CD4-positive, alpha-beta T cell treated with Interleukin-6 at 100 ng/mL for 8 hours (primary cell): ENCODE data around the gene DNAJC15.
"Not testable (repeated sequence)": the region's sequence is repeated elsewhere in the genome, so short reads cannot be mapped to it uniquely, and the experiment has no call there.

ENCODE experiments used
- DNase-seq: peaks from one replicate; pipeline ENCODE4 v3.0.0-alpha.2; 2020; ENCODE audit warnings: mixed read lengths, low spot score

Gene DNAJC15

DNA sequence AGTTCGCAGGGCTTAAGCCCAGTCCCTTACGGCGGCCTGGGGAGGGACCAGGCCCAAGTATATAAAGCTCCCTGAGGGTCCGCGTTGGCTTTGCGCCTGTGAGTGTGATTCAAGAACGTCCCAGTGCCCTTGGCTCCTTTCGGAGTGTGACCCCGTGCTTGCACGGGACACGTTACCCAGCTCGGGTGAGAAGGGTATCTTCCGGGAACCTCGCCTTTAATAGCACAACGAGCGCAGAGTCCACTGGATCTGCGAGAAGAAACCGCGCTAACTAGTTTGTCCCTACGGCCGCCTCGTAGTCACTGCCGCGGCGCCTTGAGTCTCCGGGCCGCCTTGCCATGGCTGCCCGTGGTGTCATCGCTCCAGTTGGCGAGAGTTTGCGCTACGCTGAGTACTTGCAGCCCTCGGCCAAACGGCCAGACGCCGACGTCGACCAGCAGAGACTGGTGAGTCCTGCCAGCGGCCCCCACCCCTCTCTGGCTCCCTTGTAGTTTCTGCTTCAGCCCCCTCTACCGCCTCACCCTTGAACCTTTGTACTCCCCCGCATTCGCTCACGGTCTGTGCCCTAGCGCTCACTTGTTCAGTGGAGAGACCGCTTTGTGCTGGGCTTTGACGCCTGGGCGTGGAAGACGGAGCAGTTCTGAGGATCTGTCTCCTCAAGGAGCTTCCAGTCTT lies at the start of gene DNAJC15:
Gene DNAJC15 (plus strand): TSS at position 298 of the 675 bp plus-strand sequence. CDS start 41 bp downstream, at position 339.
- peak; percentile 74 for DNase-seq

DNA sequence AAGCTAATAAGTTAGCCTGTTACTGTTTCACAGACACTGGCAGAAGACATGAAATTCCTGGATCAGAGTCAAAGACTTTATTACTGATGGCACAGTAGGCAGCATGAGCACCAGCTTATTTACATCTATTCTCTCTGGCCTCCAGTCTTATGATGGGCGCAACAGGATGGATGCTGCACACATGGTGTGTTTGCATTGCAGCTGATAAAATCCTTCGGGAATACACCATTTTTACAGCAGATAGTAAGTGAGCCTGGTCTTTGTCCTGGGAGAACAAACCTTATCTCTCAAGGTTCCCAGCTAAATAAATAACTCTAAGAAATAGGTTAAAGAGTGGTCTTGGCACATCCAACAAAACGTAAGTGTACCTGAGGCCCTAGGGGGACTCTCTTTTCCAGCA lies 47.3 kb upstream of the DNAJC15 start:
- no peak for DNase-seq

DNA sequence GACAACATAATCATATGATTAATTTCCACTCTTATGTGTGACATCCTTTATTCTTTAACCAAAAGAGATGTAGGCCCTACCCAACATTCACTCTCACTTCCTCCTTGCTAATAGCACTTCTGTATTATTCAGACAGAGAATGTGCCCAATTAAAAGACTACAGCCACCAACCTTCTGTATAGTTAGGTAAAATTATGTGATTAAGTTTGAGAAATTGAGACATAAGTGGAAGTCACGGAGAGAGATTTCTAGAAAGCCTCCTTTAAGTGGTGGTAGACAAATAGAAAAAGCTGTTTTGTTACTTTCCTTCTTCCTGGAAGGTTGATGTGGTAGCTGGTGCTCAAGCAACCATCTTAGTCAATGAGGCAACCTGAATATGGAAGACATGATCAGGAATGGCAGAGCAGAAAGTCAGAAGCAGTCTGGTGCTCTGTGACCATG lies 46.1 kb upstream of the DNAJC15 start:
- no peak for DNase-seq

DNA sequence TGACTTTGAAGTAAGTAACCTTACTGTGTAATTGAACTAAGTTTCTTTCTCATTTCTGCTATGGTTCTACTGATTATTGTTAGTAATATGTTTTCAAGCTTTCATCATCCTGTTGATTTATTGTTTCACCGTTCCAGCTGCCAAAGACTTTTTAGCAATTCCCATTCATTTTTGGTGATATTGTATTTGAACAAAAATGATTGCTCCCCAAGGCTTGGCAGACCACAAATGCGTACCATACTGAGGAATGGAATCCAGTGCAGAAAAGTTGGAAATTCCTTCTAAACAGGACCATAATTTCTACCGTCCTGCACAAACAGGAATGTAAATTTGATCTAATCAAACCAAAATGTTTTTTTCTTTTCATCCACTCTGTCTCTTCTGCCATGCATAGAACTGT lies 42.1 kb upstream of the DNAJC15 start:
- no peak for DNase-seq

DNA sequence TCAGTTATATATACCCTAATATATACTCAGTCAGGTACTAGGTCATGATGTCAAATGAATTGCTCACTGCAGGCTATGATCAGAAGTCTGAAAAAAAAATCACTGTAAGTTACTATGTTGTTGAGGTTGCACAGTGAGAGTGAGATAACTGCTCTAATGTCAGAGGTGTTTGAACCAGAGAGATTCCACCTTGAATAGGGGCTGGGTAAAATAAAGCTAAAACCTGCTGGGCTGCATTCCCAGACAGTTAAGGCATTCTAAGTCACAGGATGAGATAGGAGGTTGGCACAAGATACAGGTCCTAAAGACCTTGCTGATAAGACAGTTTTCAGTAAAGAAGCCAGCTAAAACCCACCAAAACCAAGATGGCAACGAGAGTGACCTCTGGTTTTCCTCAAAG lies 41.5 kb upstream of the DNAJC15 start:
- DNase-seq: no peak

DNA sequence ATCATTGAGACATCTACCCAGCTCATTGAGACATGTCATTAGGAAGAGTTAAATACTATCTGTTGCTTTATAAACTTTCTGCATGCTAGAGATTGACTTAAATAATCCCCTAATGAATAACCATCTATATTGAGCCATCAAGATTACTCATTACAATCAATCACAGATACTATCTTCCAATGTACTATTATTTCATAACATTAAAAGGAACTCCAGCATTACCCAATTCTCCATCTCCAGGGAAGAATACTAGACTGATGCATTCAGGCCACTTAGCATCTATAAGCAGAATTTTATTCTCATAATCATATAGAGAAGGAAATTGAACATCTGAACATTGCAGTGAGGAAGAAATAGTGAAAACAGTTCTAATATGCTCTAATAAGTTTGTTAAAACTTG lies 39.4 kb upstream of the DNAJC15 start:
- no peak for DNase-seq

DNA sequence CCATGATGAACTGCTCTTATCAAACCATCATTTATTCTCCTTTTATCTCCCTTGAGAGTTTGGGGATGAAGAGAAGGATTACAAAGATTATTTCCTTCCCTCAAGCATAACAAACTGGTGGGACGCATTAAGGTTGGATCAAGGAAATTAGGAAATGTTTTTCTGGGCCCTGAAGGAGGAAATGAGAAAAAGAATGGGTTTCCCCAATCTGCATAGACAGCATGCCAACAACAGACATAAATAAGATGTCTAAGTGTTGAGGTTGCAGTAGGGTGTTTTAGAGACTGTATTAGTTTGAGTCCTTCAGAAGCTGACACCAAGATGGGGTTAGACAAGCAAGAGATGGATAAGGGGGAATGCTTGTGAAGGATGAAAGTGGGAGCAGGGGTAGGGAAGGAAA lies 38.7 kb upstream of the DNAJC15 start:
- DNase-seq: no peak

DNA sequence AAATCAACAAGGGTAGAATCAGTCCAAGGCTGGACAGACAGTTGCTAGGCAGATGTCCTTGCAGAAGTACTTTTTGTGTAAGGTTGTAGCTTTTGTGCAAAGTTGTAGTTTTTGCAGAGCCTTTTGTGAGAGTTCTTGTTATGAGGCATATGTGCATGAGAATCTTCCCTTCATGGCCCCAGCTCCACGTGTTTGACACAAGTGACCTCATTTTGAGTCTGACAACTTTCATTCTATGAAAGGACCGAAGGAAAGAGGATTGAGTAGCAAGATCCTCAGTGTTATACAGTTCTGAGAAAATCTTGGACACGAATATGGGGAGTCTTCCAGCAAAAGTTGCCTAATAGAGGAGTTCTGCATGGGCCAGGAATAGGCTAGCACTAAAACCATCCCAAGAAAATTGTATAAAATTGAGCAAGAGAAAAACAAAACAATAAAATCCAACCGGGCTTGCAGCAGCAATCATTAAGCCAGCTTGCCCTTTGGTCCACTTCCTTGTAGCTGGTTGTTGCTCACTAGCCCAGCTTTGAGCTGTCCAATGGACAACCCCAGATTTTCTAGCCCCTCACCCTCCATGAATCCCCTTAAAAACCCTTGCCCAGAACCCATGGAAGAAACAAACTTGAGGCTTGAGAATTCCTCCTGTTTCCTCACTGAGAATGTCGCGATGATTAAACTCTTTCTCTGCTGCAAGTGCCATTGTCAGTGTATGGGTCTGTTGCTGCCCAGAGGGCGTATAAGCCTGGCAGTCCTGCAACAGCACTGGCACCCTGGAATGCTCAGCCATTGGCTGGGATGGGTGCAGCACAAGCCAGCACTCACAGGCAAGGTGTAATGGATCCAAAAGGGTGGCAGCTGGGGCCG lies 37.8 kb upstream of the DNAJC15 start:
- no peak for DNase-seq

DNA sequence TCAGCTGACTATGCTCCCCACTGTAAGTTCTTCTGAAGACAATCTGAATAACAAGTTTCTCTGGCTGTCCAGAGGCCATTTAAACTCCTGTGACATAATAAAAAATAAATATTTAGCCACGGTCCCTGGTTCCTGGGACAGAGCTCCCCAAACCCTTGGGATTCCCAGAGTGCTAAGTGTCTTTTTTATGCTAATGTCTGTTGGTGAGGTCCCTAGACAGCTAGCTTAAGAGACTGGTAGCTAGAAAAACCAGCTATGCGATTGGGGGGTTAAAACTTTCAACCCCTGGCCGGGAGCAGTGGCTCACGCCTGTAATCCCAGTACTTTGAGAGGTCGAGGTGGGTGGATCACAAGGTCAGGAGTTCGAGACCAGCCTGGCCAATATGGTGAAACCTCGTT lies 37.2 kb upstream of the DNAJC15 start:
- DNase-seq: no peak

DNA sequence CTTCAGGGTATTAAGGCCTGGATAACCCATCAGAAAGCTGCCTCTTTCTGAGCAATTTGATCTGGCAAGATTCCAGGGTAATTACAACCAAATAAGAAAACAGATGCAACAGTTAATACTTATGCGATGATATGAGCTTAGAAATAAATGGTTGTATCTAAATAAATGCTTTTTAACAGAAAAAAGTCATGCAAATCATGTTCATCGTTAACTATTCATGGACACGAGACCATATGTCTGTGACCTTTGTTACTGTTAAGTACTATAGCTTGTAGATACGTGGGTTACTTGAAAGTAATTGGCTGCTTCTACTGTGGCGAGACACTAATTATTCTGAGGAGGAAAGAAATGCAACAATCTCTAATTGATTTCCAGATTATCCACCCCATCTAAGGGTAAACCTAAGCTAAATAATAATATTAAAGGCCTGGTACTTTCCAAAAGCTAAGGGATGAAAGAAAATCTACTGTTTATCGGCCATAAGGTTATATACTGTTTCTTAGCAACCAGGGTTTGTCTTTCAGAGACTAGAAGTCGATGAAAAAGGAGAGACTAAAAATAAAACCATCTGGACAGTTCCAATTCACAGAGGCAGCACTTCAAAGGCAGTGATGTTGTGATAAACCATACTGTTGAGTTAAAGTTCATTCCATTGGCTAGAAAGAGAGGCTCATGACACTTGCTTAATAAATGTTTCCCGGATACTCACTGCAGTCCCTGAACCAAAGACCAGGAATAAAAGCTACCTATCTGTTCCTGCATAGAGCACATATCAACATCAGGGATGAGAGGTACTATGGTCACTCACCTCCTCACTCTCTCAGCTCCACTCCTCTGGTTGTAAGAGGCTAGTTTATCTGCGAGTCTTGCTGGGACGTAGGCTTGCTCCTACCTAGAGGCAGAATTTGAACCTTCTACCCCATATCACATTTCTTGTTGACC lies 32.8 kb upstream of the DNAJC15 start:
- peak; percentile 14 for DNase-seq

DNA sequence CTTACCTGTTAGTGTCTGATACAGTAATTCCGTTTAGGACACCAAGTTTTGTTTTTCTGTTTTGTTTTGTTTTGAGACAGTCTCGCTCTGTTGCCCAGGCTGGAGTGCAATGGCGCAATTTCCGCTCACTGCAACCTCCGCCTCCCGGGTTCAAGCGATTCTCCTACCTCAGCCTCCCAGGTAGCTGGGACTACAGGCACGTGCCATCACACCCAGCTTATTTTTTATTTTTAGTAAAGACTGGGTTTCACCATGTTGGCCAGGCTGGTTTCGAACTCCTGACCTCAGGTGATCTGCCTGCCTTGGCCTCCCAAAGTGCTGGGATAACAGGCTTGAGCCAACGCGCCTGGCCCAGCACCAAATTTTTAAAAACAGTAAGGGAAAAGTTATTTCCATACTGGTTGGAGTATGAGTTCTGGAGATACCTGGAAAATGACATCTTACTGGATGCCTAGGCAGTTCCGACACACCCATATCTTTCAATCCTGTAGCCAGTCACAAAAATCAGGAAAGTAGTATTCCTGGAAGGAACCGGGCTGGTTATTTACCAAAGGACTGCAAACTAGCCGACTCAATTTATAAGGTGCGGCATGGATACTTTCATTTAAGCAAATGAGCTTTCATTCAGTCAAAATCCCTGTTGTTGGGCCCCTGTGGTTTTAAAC lies 32.0 kb upstream of the DNAJC15 start:
- not testable (repeated sequence) for DNase-seq

DNA sequence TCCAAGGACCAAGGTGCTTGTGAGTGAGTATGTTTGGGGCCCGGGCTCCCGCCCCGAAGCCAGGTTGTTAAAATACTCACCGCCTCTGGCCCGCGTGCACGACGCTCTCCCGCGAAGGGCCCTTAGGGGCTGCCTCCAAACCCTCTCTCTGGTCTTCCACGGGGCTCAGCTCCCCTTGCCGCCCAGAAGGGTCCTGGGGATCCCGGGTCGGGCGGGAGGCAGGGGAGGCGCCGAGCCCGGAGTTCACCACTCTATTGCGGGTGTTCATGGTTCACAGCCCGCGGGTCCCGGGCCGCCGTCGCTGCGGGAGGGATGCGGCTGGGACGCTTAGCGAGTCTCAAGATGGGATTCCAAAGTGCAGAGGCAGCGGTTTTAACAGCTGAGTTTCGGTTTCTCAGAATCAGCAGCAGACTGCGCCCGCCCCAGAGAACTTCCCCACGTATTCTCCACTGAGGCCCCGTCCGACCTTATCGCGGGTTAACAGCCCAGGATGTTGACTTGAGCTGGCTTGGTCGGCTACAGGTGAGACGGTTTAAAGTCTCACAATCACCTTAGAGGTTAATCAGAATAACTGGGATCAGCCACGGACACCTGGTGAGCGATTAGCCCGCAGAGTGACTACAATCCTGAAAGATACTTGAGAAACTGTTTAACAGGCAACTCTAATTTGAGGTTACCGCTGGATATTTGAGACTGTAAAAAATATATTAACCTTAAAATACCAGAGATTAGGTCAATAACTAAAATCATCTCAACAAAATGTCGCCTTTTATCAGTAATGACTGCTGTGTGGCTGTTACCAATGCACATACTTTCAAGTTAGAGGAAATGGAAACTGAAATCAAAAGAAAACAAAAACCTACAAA lies 31.3 kb upstream of the DNAJC15 start, which contains the start of gene EPSTI1:
Gene EPSTI1 (minus strand): TSS at position 344 of the 866 bp plus-strand sequence. CDS start 76 bp downstream, at position 268.
- DNase-seq: peak; percentile 79

DNA sequence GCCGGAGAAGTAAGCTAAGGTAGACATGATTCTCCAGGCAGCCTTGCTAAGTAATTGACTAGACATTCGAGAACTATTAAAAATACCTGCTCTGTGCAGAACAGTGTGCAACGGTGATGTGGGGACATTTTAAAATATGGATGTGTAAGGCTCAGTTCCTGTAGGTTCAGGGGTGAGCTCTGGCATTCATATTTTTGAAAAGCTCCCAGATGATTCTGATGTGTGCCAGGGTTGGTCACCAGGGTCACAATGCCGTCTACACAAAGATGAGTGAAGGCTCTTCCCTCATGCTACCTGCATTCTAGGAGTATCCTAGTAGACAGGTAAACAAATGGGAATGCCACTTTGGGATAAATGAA lies 30.6 kb upstream of the DNAJC15 start:
- no peak for DNase-seq

DNA sequence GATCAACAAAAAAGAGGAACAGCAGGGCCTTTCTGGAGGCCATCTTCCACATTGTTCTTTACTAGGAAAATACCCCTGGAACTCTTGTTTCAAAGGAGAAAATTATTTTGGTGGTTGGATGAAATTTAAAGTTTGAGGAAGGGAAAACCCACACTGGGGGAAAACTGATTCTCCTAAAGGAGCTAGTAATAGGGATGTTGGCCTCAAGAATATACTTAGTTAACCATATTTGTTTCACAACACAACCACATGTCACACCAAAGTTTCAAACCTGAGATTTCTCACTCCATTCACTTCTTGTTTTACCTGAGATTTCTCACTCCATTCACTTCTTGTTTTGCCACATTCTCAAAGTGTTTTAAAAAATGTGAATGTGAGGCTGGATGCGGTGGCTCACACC lies 28.5 kb upstream of the DNAJC15 start:
- no peak for DNase-seq

DNA sequence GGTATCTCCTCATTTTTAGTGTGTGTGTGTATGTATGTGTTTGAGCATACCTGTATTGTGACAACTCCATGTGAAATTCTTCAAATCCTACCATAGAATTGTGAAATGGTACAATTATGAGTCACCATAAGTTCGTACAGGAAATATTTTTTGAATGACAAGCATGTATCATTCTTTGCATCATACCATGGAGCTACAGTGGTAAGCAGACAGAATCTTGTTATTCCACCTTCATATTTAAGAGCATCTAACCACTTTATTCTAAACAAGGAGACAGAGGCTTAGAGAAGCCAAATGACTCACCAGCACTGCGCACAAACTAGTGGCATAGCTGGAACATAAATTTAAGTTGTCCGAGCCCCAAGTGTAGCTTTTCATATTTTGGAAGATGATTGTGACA lies 26.8 kb upstream of the DNAJC15 start:
- DNase-seq: no peak

DNA sequence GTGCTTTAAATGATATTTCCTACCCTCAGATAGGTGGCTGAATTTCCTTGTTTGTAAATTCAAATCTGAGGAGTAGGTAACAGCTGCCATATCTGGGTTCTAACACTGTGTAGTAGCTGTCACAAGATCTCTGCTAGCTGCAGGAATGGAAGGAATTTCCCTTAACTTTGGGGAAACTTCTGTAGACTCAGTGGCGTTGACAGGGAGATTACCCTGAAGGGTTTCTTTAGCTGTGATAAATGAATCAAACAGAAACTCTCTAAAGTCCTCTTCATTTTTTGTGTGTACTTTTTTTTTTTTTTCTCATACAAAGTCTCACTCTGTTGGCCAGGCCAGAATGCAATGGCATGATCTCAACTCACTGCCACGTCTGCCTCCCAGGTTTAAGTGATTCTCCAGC lies 26.0 kb upstream of the DNAJC15 start:
- no peak for DNase-seq

DNA sequence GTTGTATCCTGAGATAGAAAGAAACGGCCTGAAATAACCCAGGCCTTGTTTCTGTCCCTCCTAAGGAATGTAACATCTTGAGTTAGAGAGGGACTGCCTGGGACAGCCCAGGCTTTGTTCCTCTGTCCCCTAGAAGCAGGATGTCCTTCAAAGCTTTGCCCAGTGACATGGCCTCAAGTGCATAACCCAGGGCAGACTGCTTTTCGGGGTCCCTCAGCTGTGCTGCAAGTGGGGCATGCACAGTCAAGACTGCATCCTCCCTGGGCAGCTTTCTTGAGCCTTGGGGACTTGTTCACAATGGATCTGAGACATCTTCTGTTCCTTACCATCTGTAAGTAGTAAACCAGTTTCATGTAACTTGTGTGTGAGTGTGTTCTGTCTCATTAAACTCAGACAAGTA lies 23.9 kb upstream of the DNAJC15 start:
- no peak for DNase-seq

DNA sequence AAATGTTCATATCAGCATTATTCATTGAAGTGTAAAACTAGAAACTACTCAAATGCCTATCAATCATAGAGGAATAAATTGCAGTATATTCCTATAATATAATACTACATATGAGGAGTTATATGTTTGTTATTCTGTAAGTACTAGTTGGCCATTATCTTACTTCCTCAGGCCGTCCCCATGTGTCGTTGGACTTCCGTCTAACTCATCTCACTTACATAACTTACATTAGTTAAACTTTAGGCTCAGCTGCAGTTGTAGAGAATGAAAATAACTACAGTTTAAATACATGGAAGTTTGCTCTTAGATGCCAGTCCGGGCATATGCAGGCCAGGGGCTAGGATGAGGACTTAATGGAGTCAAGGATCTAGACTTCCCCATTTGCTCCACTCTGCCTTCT lies 22.7 kb upstream of the DNAJC15 start:
- no peak for DNase-seq

DNA sequence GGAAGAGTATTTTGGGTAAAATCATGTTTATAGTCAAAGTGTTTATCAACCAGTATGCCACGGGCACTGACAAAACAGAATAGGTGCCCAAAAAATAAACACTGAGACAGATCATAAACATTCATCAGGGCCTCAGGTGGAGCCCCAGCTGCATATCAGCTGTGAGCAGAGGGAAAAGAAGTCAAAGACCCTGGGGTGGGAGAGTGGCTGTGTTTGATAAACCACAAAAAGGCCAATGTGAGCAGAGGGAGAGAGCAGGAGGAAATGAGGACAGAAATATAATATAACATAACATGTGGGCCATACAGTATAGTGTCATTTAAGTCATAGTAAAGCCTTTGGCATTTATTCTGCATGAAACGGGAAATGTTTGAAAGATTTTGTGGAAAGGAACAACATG lies 21.4 kb upstream of the DNAJC15 start:
- no peak for DNase-seq

DNA sequence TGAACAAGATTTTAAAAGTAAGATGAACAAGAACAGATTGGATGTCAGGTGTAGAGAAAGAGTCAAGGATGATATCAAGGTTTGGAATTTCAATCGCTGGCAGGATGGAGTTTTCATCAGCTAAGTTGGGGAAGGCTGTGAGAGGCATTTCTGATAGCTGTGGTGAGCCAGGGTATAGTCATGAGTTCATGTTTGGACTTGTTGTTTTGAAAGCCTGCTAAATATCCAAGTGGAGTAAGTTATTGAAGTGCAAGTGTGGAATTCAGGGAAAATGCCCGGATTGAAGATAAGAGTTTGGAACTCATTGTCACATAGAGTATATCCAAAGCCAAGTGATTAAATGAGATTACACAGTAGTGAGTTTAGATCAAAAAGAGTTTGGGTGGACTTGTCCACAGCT lies 20.4 kb upstream of the DNAJC15 start:
- no peak for DNase-seq

DNA sequence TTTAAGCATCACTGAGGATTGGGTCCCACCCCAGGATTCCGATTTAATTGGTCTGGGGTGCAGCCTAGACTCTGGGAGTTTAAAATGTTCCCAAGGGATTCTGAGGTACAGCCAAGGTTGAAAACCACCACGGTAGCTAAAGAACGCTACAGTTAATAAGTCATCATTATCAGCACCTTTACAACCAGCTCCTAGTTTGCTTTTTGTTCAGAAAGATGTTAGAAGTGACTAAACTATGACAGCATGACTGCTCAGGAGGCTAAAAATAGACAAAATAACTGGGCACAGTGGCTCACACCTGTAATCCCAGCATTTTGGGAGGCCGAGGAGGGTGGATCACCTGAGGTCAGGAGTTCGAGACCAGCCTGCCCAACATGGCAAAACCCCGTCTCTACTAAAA lies 19.7 kb upstream of the DNAJC15 start:
- DNase-seq: no peak
